ENCODE measurements around the gene KLRC4. TPM values are rescaled to one million over a fixed set of nuclear protein-coding genes. Genes with fewer than 3 reads are reported as not detected.
"Not testable (repeated sequence)": the region's sequence is repeated elsewhere in the genome, so short reads cannot be mapped to it uniquely, and the experiment has no call there.

KLRC4 gene
- total and polyA plus RNA-seq, 4 donors: 3.2 to 7.7 (median 4.0) TPM

DNA sequence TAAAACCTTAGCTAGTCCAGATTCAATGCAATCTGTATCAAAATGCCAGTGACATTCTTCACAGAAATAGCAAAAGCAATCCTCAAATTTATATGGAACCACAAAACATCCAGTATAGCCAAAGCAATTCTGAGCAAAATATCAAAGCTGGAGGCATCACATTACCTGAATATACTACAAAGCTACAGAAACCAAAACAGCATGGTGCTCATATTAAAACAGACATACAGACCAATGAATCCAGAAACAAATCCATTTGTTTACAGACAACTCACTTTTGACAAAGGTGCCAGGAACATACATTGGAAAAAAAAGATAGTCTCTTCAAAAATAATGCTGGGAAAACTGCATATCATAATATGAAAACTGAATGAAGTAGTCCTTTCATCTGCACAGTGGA is 4.8 kb downstream of the KLRC4 start:
- Histone ChIP-seq H3K36me3 (ENCODE audit: control insufficient read depth, insufficient read depth, low read length) (no peaks in the 10 kb centered on the region), H3K9me3 (ENCODE audit: control insufficient read depth, insufficient read depth, low read length) (no peaks in the 10 kb centered on the region), H3K27ac (ENCODE audit: low read depth, low read length) (no peak overlapping the region), H3K4me1 (ENCODE audit: control insufficient read depth, insufficient read depth, low read length) (no peaks in the 10 kb centered on the region), H3K27me3 (ENCODE audit: control insufficient read depth, insufficient read depth, low read length) (no peaks in the 10 kb centered on the region), H3K4me3 (ENCODE audit: low read depth, low read length) (no peak overlapping the region)
- no peak for DNase-seq (ENCODE audit: low read depth in 4 of 6, low spot score in 6 of 6)

GRCh38 chr12:10400829-10401228 is 8.7 kb downstream of the KLRC4 start:
- no peak overlapping the region for H3K27ac ChIP-seq (ENCODE audit: low read depth, low read length)
- no peaks in the 10 kb centered on the region for H3K4me1 ChIP-seq (ENCODE audit: control insufficient read depth, insufficient read depth, low read length)

DNA sequence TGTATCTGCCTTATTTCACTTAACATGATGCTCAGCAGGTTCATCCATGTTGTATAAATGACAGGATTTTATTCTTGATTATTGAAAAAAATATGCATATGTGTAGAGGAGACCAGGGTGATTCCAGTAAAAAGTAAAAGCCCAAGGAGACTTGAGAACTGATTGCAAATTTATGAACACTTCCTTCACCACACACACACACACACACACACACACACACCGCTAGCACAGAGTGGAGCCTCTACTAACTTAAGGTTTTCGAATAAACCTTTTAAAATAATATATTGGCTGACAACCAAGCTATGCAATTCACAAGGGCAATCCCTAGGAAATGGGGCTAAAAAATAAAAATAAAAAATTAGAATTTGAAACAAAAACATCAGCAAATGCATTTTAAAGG is 11.4 kb downstream of the KLRC4 start:
- WGBS (ENCODE audit: insufficient coverage): no CpG with 5 or more reads among the region's 2 CpGs
- Histone ChIP-seq H3K4me1 (ENCODE audit: control insufficient read depth, insufficient read depth, low read length) (no peaks in the 10 kb centered on the region), H3K36me3 (ENCODE audit: control insufficient read depth, insufficient read depth, low read length) (no peaks in the 10 kb centered on the region), H3K9me3 (ENCODE audit: control insufficient read depth, insufficient read depth, low read length) (no peaks in the 10 kb centered on the region), H3K27me3 (ENCODE audit: control insufficient read depth, insufficient read depth, low read length) (no peaks in the 10 kb centered on the region), H3K4me3 (ENCODE audit: low read depth, low read length) (no peak overlapping the region), H3K27ac (ENCODE audit: low read depth, low read length) (no peak overlapping the region)
- no peak for DNase-seq (ENCODE audit: low read depth in 4 of 6, low spot score in 6 of 6)

More at GRCh38 chr12:10400829-10401228, 8.7 kb downstream of the KLRC4 start:
- Histone ChIP-seq H3K9me3 (ENCODE audit: control insufficient read depth, insufficient read depth, low read length) (no peaks in the 10 kb centered on the region), H3K36me3 (ENCODE audit: control insufficient read depth, insufficient read depth, low read length) (no peaks in the 10 kb centered on the region), H3K27me3 (ENCODE audit: control insufficient read depth, insufficient read depth, low read length) (no peaks in the 10 kb centered on the region), H3K4me3 (ENCODE audit: low read depth, low read length) (no peak overlapping the region)
- no peak for DNase-seq (ENCODE audit: low read depth in 4 of 6, low spot score in 6 of 6)

DNA sequence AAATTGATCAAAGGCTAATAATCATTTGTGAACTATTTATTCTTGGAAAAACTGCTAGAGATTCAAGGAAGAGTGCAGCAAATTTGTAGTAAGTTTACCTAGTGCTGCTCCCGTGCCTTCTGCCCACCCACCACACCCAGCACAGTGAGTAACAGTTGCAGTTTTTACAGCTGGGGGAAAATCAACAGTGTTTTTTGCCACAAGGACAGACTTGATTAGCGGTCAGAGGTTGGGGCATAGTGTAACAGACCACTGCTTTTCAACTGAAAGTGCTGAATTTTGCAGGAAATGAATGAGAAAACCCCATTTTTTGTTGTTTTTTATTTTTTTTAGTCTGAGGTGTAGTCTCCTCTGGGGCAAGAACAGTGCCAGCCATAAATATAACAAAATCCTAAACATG is 12.3 kb downstream of the KLRC4 start:
- Histone ChIP-seq H3K27me3 (ENCODE audit: control insufficient read depth, insufficient read depth, low read length) (no peaks in the 10 kb centered on the region), H3K27ac (ENCODE audit: low read depth, low read length) (no peak overlapping the region), H3K4me3 (ENCODE audit: low read depth, low read length) (no peak overlapping the region), H3K36me3 (ENCODE audit: control insufficient read depth, insufficient read depth, low read length) (no peaks in the 10 kb centered on the region), H3K4me1 (ENCODE audit: control insufficient read depth, insufficient read depth, low read length) (no peaks in the 10 kb centered on the region), H3K9me3 (ENCODE audit: control insufficient read depth, insufficient read depth, low read length) (no peaks in the 10 kb centered on the region)
- no peak for DNase-seq (ENCODE audit: low read depth in 4 of 6, low spot score in 6 of 6)
- WGBS (ENCODE audit: insufficient coverage): 100% methylated on average over 1 of the region's 2 CpGs

GRCh38 chr12:10396176-10396575 is 13.4 kb downstream of the KLRC4 start:
- 89% methylated on average over 6 of the region's 15 CpGs for WGBS (ENCODE audit: insufficient coverage)
- not testable (repeated sequence) for DNase-seq (ENCODE audit: low read depth in 4 of 6, low spot score in 6 of 6); H3K9me3 ChIP-seq (ENCODE audit: control insufficient read depth, insufficient read depth, low read length); H3K4me3 ChIP-seq (ENCODE audit: low read depth, low read length); H3K36me3 ChIP-seq (ENCODE audit: control insufficient read depth, insufficient read depth, low read length); H3K27me3 ChIP-seq (ENCODE audit: control insufficient read depth, insufficient read depth, low read length); H3K4me1 ChIP-seq (ENCODE audit: control insufficient read depth, insufficient read depth, low read length)
- peak overlapping the region; percentile 41 for H3K27ac ChIP-seq (ENCODE audit: low read depth, low read length)

DNA sequence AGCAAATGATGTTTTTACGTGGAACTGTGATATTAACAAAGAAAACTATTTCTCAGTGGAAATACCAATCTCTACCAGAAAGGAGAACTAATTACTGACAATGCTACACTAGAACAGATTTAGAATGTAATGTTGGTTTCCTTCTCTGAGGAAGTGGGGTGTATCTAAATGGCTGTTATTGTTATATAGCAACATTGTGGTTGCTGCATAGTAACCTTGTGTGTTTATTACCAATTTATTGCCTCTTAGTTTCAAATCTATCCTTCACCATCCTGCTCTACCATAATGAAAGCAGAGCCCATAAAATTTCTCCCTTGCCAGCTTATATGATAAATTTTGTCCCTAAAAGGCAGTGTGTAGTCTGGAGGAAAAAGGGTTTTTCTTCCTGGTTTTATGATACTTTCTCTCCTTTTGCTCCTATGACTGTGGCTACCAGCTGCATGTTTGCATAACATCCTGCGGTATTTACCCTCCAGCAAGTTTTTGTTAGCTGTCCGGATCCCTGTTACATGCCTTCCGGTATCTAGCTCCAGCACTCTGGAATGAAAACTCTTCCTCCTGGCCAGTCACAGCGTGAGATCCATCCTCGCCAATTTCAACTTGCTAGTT is 14.1 kb downstream of the KLRC4 start:
- Histone ChIP-seq H3K9me3 (ENCODE audit: control insufficient read depth, insufficient read depth, low read length) (no peaks in the 10 kb centered on the region), H3K36me3 (ENCODE audit: control insufficient read depth, insufficient read depth, low read length) (no peaks in the 10 kb centered on the region), H3K4me1 (ENCODE audit: control insufficient read depth, insufficient read depth, low read length) (no peaks in the 10 kb centered on the region), H3K27me3 (ENCODE audit: control insufficient read depth, insufficient read depth, low read length) (no peaks in the 10 kb centered on the region), H3K4me3 (ENCODE audit: low read depth, low read length) (no peak overlapping the region), H3K27ac (ENCODE audit: low read depth, low read length) (peak overlapping the region; percentile 41)
- peak in 1 of 6 donors; percentile 82 for DNase-seq (ENCODE audit: low read depth in 4 of 6, low spot score in 6 of 6)
- 24% methylated on average over 4 of the region's 6 CpGs for WGBS (ENCODE audit: insufficient coverage)

- not testable (repeated sequence) for H3K4me1 ChIP-seq (ENCODE audit: control insufficient read depth, insufficient read depth, low read length); H3K9me3 ChIP-seq (ENCODE audit: control insufficient read depth, insufficient read depth, low read length); H3K4me3 ChIP-seq (ENCODE audit: low read depth, low read length); H3K36me3 ChIP-seq (ENCODE audit: control insufficient read depth, insufficient read depth, low read length); H3K27me3 ChIP-seq (ENCODE audit: control insufficient read depth, insufficient read depth, low read length); DNase-seq (ENCODE audit: low read depth in 4 of 6, low spot score in 6 of 6); H3K27ac ChIP-seq (ENCODE audit: low read depth, low read length)
- 92% methylated on average over 1 of the region's 11 CpGs for WGBS (ENCODE audit: insufficient coverage)
These were observed 14.9 kb downstream of the KLRC4 start for GRCh38 chr12:10394531-10395152.

DNA sequence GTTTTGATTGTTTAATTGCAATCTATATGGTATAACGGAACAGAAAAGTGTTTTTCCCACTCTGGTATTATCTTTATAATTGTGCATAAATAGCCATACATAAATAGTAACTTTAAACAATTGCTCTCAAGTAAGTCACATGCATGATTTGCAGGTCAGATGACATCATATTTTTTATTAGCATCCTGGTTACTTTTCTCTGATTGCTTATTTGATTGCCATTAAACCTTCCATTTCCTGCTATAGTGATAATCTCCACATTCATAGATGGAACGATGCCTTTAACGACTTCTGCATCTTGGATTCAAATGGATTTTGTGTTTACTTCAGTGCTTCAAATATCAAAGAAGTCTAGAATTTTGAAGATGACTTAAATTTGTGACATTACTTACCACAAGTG is 16.3 kb downstream of the KLRC4 start:
- H3K36me3 ChIP-seq (ENCODE audit: control insufficient read depth, insufficient read depth, low read length): no peaks in the 10 kb centered on the region
- no peak overlapping the region for H3K27ac ChIP-seq (ENCODE audit: low read depth, low read length)
- no CpG with 5 or more reads among the region's 3 CpGs for WGBS (ENCODE audit: insufficient coverage)
- H3K9me3 ChIP-seq (ENCODE audit: control insufficient read depth, insufficient read depth, low read length): no peaks in the 10 kb centered on the region
- no peak overlapping the region for H3K4me3 ChIP-seq (ENCODE audit: low read depth, low read length)
- H3K27me3 ChIP-seq (ENCODE audit: control insufficient read depth, insufficient read depth, low read length): no peaks in the 10 kb centered on the region
- H3K4me1 ChIP-seq (ENCODE audit: control insufficient read depth, insufficient read depth, low read length): no peaks in the 10 kb centered on the region
- no peak for DNase-seq (ENCODE audit: low read depth in 4 of 6, low spot score in 6 of 6)

DNA sequence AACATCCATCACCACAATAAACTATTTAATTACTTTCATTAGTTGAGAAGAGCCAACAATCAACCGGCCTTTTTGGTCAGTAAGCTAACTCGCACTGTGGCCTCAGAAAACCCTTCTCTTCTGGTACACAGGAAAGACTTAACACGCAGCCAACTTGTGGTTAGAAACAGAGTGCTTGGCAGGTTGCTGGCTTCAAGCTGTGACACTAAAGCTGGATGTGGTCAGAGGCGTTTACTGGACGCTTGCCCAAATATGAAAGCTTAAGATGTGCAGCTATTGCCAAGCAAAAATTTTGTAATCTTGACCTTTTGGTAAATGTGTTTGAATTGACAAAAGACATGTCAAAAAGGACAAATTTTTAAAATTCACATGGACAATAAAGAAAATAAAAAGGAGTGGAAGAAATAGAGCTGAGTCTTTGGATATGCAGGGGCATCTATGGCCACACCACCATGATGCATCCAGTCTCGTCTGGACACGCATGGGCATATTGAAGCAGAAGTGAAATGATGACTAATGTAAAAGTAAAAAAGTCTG is 17.1 kb downstream of the KLRC4 start:
- Histone ChIP-seq H3K9me3 (ENCODE audit: control insufficient read depth, insufficient read depth, low read length) (no peaks in the 10 kb centered on the region), H3K4me3 (ENCODE audit: low read depth, low read length) (no peak overlapping the region), H3K27ac (ENCODE audit: low read depth, low read length) (no peak overlapping the region), H3K27me3 (ENCODE audit: control insufficient read depth, insufficient read depth, low read length) (no peaks in the 10 kb centered on the region), H3K36me3 (ENCODE audit: control insufficient read depth, insufficient read depth, low read length) (no peaks in the 10 kb centered on the region), H3K4me1 (ENCODE audit: control insufficient read depth, insufficient read depth, low read length) (no peaks in the 10 kb centered on the region)
- WGBS (ENCODE audit: insufficient coverage): 50% methylated on average over 4 of the region's 7 CpGs
- DNase-seq (ENCODE audit: low read depth in 4 of 6, low spot score in 6 of 6): peak in 1 of 6 donors; percentile 81

DNA sequence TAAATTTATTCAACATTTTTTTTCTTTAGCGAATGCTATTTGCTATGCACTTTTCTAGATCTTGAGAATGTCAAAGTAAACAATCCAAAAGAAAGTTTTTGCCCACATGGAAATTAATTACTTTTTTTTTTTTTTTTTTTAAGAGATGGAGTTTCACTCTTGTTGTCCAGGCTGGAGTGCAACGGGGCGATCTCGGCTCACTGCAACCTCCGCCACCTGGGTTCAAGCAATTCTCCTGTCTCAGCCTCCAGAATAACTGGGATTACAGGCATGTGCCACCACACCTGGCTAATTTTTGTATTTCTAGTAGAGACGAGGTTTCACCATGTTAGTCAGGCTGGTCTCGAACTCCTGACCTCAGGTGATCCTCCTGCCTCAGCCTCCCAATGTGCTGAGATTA is 18.6 kb downstream of the KLRC4 start:
- H3K4me3 ChIP-seq (ENCODE audit: low read depth, low read length); H3K36me3 ChIP-seq (ENCODE audit: control insufficient read depth, insufficient read depth, low read length); DNase-seq (ENCODE audit: low read depth in 4 of 6, low spot score in 6 of 6); H3K9me3 ChIP-seq (ENCODE audit: control insufficient read depth, insufficient read depth, low read length); H3K4me1 ChIP-seq (ENCODE audit: control insufficient read depth, insufficient read depth, low read length); H3K27me3 ChIP-seq (ENCODE audit: control insufficient read depth, insufficient read depth, low read length); H3K27ac ChIP-seq (ENCODE audit: low read depth, low read length): not testable (repeated sequence)
- WGBS (ENCODE audit: insufficient coverage): 100% methylated on average over 5 of the region's 7 CpGs
